K562 (cell line): ENCODE data around the gene LONP1. TPM values are rescaled to one million over a fixed set of nuclear protein-coding genes. Genes with fewer than 3 reads are reported as not detected.

Experiments
- ATAC-seq: fragments of 200-7000 bp; cut with Tn5 transposase; 3 replicates; pipeline ENCODE4 v1.9.1; 2020; ENCODE audit warnings: moderate library complexity
- BruUV-seq: library from RNA; stranded (reverse); fragments of 400-500 nt; replicated peaks from 2 replicates; lab custom pipeline; 2021; lab: Mats Ljungman, UMichigan
- CTCF ChIA-PET: fragments of 300-600 bp; formaldehyde crosslinking; extraction: SDS; loops from one replicate; lab custom pipeline; 2021; ENCODE audit warnings: low intra/inter-chr PET ratio; lab: Yijun Ruan, JAX
- POLR2A ChIA-PET: fragments of 300-600, 350-650 bp; sonication (Branson Sonifier 250); formaldehyde crosslinking; extraction: SDS; loops from one replicate; lab custom pipeline; 2021; ENCODE audit warnings: antibody characterized with exemption, inconsistent platforms; lab: Yijun Ruan, JAX
- DNase-seq, 4 experiments: peaks; one replicate each; pipeline versions ENCODE4 v3.0.0 to v3.0.0-alpha.2; 2011 to 2018; ENCODE audit warnings: low spot score in 3 of 4, mixed read lengths in 3 of 4; ENCODE audit errors: extremely low read depth in 1 of 4
- FAIRE-seq: peaks from 2 replicates; lab custom pipeline; 2011; peaks lifted over from hg19 to GRCh38; lab: Jason Lieb, UNC
- H2AFZ ChIP-seq: 2 replicates; pipeline ENCODE4 v1.6.0; 2011; ENCODE audit warnings: low read depth, low read length, control low read depth, inconsistent platforms
- H3K27ac ChIP-seq: fragments of 200-600 bp; 3 replicates; pipeline ENCODE4 v1.8.0; 2011; ENCODE audit warnings: low read depth, mild to moderate bottlenecking, control low read depth, inconsistent platforms, low read length, moderate library complexity, mixed read lengths; ENCODE audit errors: extremely low read depth
- H3K27me3 ChIP-seq, 2 experiments: fragments of 300-600 bp in 1 of 2; 2 replicates in 1 of 2; 3 replicates in 1 of 2; pipeline versions ENCODE4 v1.6.0 to v1.8.0; 2011; ENCODE audit warnings: inconsistent platforms in 2 of 2, low read length in 2 of 2, mild to moderate bottlenecking in 1 of 2, mixed read lengths in 1 of 2, moderate library complexity in 1 of 2; ENCODE audit not compliant: control insufficient read depth in 2 of 2, insufficient read depth in 2 of 2
- H3K36me3 ChIP-seq: fragments of 300-600 bp; 3 replicates; pipeline ENCODE4 v1.8.0; 2011; ENCODE audit warnings: mild to moderate bottlenecking, low read length, inconsistent platforms; ENCODE audit not compliant: control insufficient read depth, insufficient read depth
- H3K4me1 ChIP-seq, 2 experiments: fragments of 200-600 bp in 1 of 2; replicated peaks in 1 of 2; 2 replicates in 1 of 2; 3 replicates in 1 of 2; pipeline versions ENCODE4 v1.5.1 to v1.8.0; 2011; ENCODE audit warnings: inconsistent platforms in 2 of 2, low read length in 2 of 2, mild to moderate bottlenecking in 1 of 2, mixed read lengths in 1 of 2, moderate library complexity in 1 of 2; ENCODE audit not compliant: control insufficient read depth in 2 of 2, insufficient read depth in 2 of 2
- H3K4me2 ChIP-seq: 2 replicates; pipeline ENCODE4 v1.6.1; 2011; ENCODE audit warnings: low read length, control low read depth, inconsistent platforms, mixed read lengths; ENCODE audit not compliant: insufficient read depth
- H3K4me3 ChIP-seq: fragments of 200-600 bp; sonication (generic), shearing (Covaris generic); 2 replicates; pipeline ENCODE4 v1.5.1; 2016; ENCODE audit warnings: control low read depth, inconsistent platforms
- H3K79me2 ChIP-seq: fragments of 200-600 bp; 3 replicates; pipeline ENCODE4 v1.8.0; 2011; ENCODE audit warnings: low read length, inconsistent platforms; ENCODE audit not compliant: control insufficient read depth, insufficient read depth
- H3K9ac ChIP-seq, 2 experiments: 2 replicates each; pipeline versions ENCODE4 v1.6.0 to v1.6.1; 2011; ENCODE audit warnings: low read depth in 2 of 2, low read length in 2 of 2, control low read depth in 1 of 2, inconsistent platforms in 1 of 2, mild to moderate bottlenecking in 1 of 2, mixed read lengths in 1 of 2; ENCODE audit not compliant: insufficient read depth in 1 of 2
- H3K9me1 ChIP-seq: one replicate; pipeline ENCODE4 v1.6.0; 2011; ENCODE audit warnings: inconsistent platforms, mild to moderate bottlenecking, low read length, moderate library complexity; ENCODE audit not compliant: control insufficient read depth, insufficient read depth
- H3K9me3 ChIP-seq: replicated peaks from 2 replicates; pipeline ENCODE4 v1.5.1; 2011; ENCODE audit warnings: low read depth, low read length, inconsistent platforms; ENCODE audit not compliant: control insufficient read depth, insufficient read depth
- H4K20me1 ChIP-seq: replicated peaks from 2 replicates; pipeline ENCODE4 v1.6.1; 2011; ENCODE audit warnings: low read length, inconsistent platforms, mixed read lengths; ENCODE audit not compliant: control insufficient read depth, insufficient read depth
- HNRNPH1 ChIP-seq: fragments of 200-400 bp; formaldehyde crosslinking; optimal IDR thresholded peaks from 2 replicates; pipeline ENCODE3; 2017; ENCODE audit warnings: low read depth, mild to moderate bottlenecking, low read length, moderate library complexity
- IRF9 ChIP-seq: fragments of 450-650 bp; IDR thresholded peaks from 2 replicates; pipeline ENCODE4 v1.6.1; 2016; ENCODE audit warnings: missing biosample characterization, missing genetic modification characterization
- NBN ChIP-seq: fragments of 450-650 bp; IDR thresholded peaks from 2 replicates; pipeline ENCODE4 v1.6.1; 2016; ENCODE audit warnings: low read depth, mild to moderate bottlenecking
- NFRKB ChIP-seq: fragments of 450-650 bp; IDR thresholded peaks from 2 replicates; pipeline ENCODE4 v1.6.1; 2016; ENCODE audit warnings: low read depth
- POLR2H ChIP-seq: IDR thresholded peaks from 2 replicates; pipeline ENCODE4 v1.6.1; 2016; ENCODE audit warnings: missing genetic modification characterization, low read depth, mild to moderate bottlenecking, control low read depth, missing compliant biosample characterization, moderate library complexity
- ZNF121 ChIP-seq: sonication (generic); formaldehyde crosslinking; conservative IDR thresholded peaks from 2 replicates; pipeline ENCODE4 v1.8.0; 2022; ENCODE audit warnings: missing genetic modification reagents
- ZNF395 ChIP-seq: fragments of 200-800 bp; sonication (Bioruptor generic); IDR thresholded peaks from 2 replicates; pipeline ENCODE4 v1.6.1; 2017; ENCODE audit warnings: missing genetic modification characterization, missing compliant biosample characterization
- ZNF586 ChIP-seq: fragments of 450-650 bp; formaldehyde crosslinking; conservative IDR thresholded peaks from 2 replicates; pipeline ENCODE4 v1.4.0; 2020; ENCODE audit warnings: mild to moderate bottlenecking, moderate library complexity
- WGBS: fragments of 100-300 bp; shearing (Covaris generic); methylation state at CpG from one replicate; pipeline ENCODE4 v1.1.6; 2016; ENCODE audit warnings: low coverage, mixed read lengths; ENCODE audit not compliant: insufficient coverage; ENCODE audit errors: missing lambda C conversion rate; 5-methylcytosine and 5-hydroxymethylcytosine counted together
- in situ Hi-C: fragments of 300-500 bp; cut with MboI; formaldehyde crosslinking; loops from 4 replicates; pipeline ENCODE4 v1.15.0; 2018; ENCODE audit warnings: inconsistent platforms, mixed read lengths
- intact Hi-C: fragments of 100-400 bp; cut with micrococcal nuclease; formaldehyde crosslinking; loops from 2 replicates; pipeline ENCODE4 v1.14.2; 2022
- polyA plus RNA-seq, 8 experiments: library from polyadenylated mRNA; depleted of rRNA in 4 of 8; stranded (reverse) in 5 of 8; unstranded in 3 of 8; fragments of >200 nt; fragmentation: Nextera tagmentation in 2 of 8; fragmentation: Illumina TruSeq in 1 of 8; extraction: Ambion mirVana in 2 of 8; extraction: Trizol in 1 of 8; gene quantifications; 2 replicates each; pipeline versions ENCODE4 v1.2.1 to v1.2.3, GENCODE V29; 2011 to 2014; ENCODE audit warnings: inconsistent platforms in 1 of 8, missing spikeins in 1 of 8
- total RNA-seq, 7 experiments: library from RNA; depleted of rRNA in 6 of 7; stranded (reverse); fragments of >200 nt in 6 of 7; fragmentation: Illumina TruSeq in 2 of 7; extraction: Trizol in 2 of 7; gene quantifications; 2 replicates each; pipeline versions ENCODE4 v1.2.1 to v1.2.3, GENCODE V29; 2011 to 2021; ENCODE audit warnings: low replicate concordance in 1 of 7
- TF ChIP-seq, protein P1 (sequence below): fragments of 450-650 bp; IDR thresholded peaks from 2 replicates; pipeline ENCODE4 v1.7.1; 2018; ENCODE audit warnings: mild to moderate bottlenecking, low read depth; ENCODE audit not compliant: partially characterized antibody
- TF ChIP-seq, protein P2 (sequence below): fragments of 450-650 bp; IDR thresholded peaks from 2 replicates; pipeline ENCODE4 v1.6.1; 2016; ENCODE audit warnings: low read depth, mild to moderate bottlenecking, moderate library complexity

LONP1 gene
- total and polyA plus RNA-seq, 9 of the 15 experiments (the other 6 are each of a cell fraction or from before 2014, with no cell fraction given), result 1.1 to 238 (median 84.5) TPM

- peaks cover 89% of the 10 kb centered on the region for H3K36me3 ChIP-seq
- peaks cover 2% of the 10 kb centered on the region; the same call in 1 of the 3 replicates for H3K79me2 ChIP-seq
- H3K9ac ChIP-seq, result no peak overlapping the region
- in situ Hi-C loops, result no loop called here
- CTCF ChIA-PET, result no interaction called here
- H3K27ac ChIP-seq, result no peak overlapping the region
- intact Hi-C loops, result no loop called here
- DNase-seq (no peak), FAIRE-seq (no peak), ATAC-seq (no peak)
- H3K9me1 ChIP-seq, result no peaks in the 10 kb centered on the region
- H3K9me3 ChIP-seq, result no peaks in the 10 kb centered on the region
- TF ChIP-seq NBN (no peak), POLR2H (tag) (0 out of 2 replicates have a peak, but pooled peaks have one; percentile 20), IRF9 (tag) (no peak)
- H3K27me3 ChIP-seq, result no peaks in the 10 kb centered on the region
- no peak overlapping the region for H3K4me2 ChIP-seq
- no peak overlapping the region for H3K4me3 ChIP-seq
- H3K4me1 ChIP-seq, result no peaks in the 10 kb centered on the region
- peaks cover 2% of the 10 kb centered on the region; the same call in 1 of the 2 replicates for H4K20me1 ChIP-seq
- no peak overlapping the region for H2AFZ ChIP-seq
- POLR2A ChIA-PET, result no interaction called here
- 97% methylated on average over 10 of the region's 10 CpGs for WGBS
- BruUV-seq, result no TSS peak
Measured at GRCh38 chr19:5652261-5652660, 67.7 kb downstream of the LONP1 start.

DNA sequence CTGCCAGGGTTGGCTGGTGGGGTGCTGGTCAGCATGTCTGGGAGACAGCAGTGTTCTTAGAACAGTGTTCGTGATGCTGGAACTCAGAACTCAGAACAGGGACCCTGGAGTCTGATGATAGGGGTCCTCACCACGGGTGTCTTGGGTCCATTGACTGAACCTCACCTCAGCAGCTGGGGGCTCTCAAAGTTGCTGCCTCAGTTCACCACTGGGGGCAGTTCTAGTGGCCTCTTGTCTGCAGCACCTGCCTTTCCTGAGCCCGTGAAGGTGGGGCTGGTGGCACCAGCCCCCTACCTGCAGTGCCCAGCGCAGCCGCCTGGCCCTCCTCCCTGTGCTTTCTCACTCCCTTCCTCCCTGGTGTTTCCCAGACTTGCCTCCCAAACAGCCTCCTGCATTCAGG lies 68.6 kb downstream of the LONP1 start:
- H4K20me1 ChIP-seq, result peaks cover 2% of the 10 kb centered on the region
- no peak overlapping the region for H3K27ac ChIP-seq
- ATAC-seq (no peak; the same call in 2 of the 3 replicates), FAIRE-seq (no peak), DNase-seq (no peak)
- no peaks in the 10 kb centered on the region for H3K9me1 ChIP-seq
- H3K9ac ChIP-seq, result no peak overlapping the region
- no peaks in the 10 kb centered on the region for H3K4me1 ChIP-seq
- H3K36me3 ChIP-seq, result peaks cover 91% of the 10 kb centered on the region
- H3K9me3 ChIP-seq, result no peaks in the 10 kb centered on the region
- in situ Hi-C loops, result no loop called here
- H3K4me3 ChIP-seq, result no peak overlapping the region
- POLR2A ChIA-PET, result interaction anchor here (1.2 to 1.5 kb wide), 2 partner anchors 11 to 16 kb away, joined by 3 to 5 read pairs; no protein-coding TSS in a partner anchor
- no peak overlapping the region for H2AFZ ChIP-seq
- intact Hi-C loops, result no loop called here
- no peaks in the 10 kb centered on the region for H3K27me3 ChIP-seq
- H3K79me2 ChIP-seq, result peaks cover 10% of the 10 kb centered on the region
- CTCF ChIA-PET, result no interaction called here
- WGBS, result 92% methylated on average over 5 of the region's 5 CpGs
- BruUV-seq, result no TSS peak
- no peak overlapping the region for H3K4me2 ChIP-seq
- TF ChIP-seq, protein P1, sequence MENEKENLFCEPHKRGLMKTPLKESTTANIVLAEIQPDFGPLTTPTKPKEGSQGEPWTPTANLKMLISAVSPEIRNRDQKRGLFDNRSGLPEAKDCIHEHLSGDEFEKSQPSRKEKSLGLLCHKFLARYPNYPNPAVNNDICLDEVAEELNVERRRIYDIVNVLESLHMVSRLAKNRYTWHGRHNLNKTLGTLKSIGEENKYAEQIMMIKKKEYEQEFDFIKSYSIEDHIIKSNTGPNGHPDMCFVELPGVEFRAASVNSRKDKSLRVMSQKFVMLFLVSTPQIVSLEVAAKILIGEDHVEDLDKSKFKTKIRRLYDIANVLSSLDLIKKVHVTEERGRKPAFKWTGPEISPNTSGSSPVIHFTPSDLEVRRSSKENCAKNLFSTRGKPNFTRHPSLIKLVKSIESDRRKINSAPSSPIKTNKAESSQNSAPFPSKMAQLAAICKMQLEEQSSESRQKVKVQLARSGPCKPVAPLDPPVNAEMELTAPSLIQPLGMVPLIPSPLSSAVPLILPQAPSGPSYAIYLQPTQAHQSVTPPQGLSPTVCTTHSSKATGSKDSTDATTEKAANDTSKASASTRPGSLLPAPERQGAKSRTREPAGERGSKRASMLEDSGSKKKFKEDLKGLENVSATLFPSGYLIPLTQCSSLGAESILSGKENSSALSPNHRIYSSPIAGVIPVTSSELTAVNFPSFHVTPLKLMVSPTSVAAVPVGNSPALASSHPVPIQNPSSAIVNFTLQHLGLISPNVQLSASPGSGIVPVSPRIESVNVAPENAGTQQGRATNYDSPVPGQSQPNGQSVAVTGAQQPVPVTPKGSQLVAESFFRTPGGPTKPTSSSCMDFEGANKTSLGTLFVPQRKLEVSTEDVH, result no peak
- TF ChIP-seq ZNF395 (CRISPR knock-in tag), result no peak
- TF ChIP-seq ZNF586, result no peak
- TF ChIP-seq ZNF121 (CRISPR knock-in tag), result no peak
- TF ChIP-seq HNRNPH1, result no peak
- TF ChIP-seq NFRKB, result no peak
- TF ChIP-seq, protein P2, sequence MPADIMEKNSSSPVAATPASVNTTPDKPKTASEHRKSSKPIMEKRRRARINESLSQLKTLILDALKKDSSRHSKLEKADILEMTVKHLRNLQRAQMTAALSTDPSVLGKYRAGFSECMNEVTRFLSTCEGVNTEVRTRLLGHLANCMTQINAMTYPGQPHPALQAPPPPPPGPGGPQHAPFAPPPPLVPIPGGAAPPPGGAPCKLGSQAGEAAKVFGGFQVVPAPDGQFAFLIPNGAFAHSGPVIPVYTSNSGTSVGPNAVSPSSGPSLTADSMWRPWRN, result no peak
